B cell (primary cell): ENCODE measurements around the gene CFAP20DC. TPM values are rescaled to one million over a fixed set of nuclear protein-coding genes. Genes with fewer than 3 reads are reported as not detected.

ENCODE experiments used
- ATAC-seq: fragments of 200-7000 bp; cut with Tn5 transposase; one replicate; pipeline ENCODE4 v1.10.0; 2021; ENCODE audit warnings: low read depth, mild to moderate bottlenecking, moderate number of reproducible peaks, moderate library complexity
- CTCF ChIA-PET: fragments of 350-600 bp; sonication (Branson Sonifier 250); formaldehyde crosslinking; loops from one replicate; lab custom pipeline; 2021; ENCODE audit warnings: antibody characterized with exemption, inconsistent platforms; lab: Charles Lee
- POLR2A ChIA-PET: fragments of 350-600 bp; sonication (Branson Sonifier 250); formaldehyde crosslinking; loops from one replicate; lab custom pipeline; 2021; ENCODE audit warnings: antibody characterized with exemption; lab: Charles Lee
- DNase-seq: peaks from one replicate; pipeline ENCODE4 v3.0.0; 2013
- H2AFZ ChIP-seq: 2 replicates; pipeline ENCODE4 v1.6.1; 2012; ENCODE audit warnings: mild to moderate bottlenecking, low read depth, low read length; ENCODE audit not compliant: insufficient read depth, poor library complexity, severe bottlenecking
- H3K27ac ChIP-seq, 2 donors: 1 replicate in 1 of 2; 2 replicates in 1 of 2; pipeline ENCODE4 v1.5.1; 2012 to 2013; ENCODE audit warnings: low read length in 2 of 2, mild to moderate bottlenecking in 2 of 2, moderate library complexity in 1 of 2
- H3K27me3 ChIP-seq, 4 experiments: fragments of 200-600 bp in 1 of 4; sonication (generic) in 1 of 4; replicated peaks in 1 of 4; 1 replicate in 2 of 4; 2 replicates in 2 of 4; pipeline versions ENCODE4 v1.6.1 to v1.7.0; 2013 to 2016; ENCODE audit warnings: low read length in 3 of 4, mild to moderate bottlenecking in 2 of 4, mixed read lengths in 1 of 4, moderate library complexity in 1 of 4; ENCODE audit not compliant: insufficient read depth in 4 of 4, control insufficient read depth in 3 of 4; ENCODE audit errors: control extremely low read depth in 1 of 4
- H3K36me3 ChIP-seq, 2 experiments: replicated peaks in 1 of 2; 1 replicate in 1 of 2; 2 replicates in 1 of 2; pipeline versions ENCODE4 v1.6.1 to v1.7.1; 2013; ENCODE audit warnings: low read length in 1 of 2; ENCODE audit not compliant: insufficient read depth in 2 of 2, control insufficient read depth in 1 of 2; ENCODE audit errors: control extremely low read depth in 1 of 2, extremely low read depth in 1 of 2
- H3K4me1 ChIP-seq, 2 donors: fragments of 200-600 bp in 1 of 2; sonication (generic) in 1 of 2; 1 replicate in 1 of 2; 2 replicates in 1 of 2; pipeline versions ENCODE4 v1.5.1 to v1.6.1; 2013 to 2017; ENCODE audit warnings: low read length in 2 of 2; ENCODE audit not compliant: control insufficient read depth in 2 of 2, insufficient read depth in 2 of 2
- H3K4me2 ChIP-seq: replicated peaks from 2 replicates; pipeline ENCODE3; 2012; ENCODE audit warnings: mild to moderate bottlenecking, low read depth, low read length; ENCODE audit not compliant: poor library complexity, severe bottlenecking
- H3K4me3 ChIP-seq, 5 experiments: fragments of 200-600 bp in 1 of 5; sonication (generic) in 1 of 5; 1 replicate in 3 of 5; 2 replicates in 2 of 5; pipeline versions ENCODE4 v1.5.1 to v1.7.0; 2011 to 2016; ENCODE audit warnings: low read length in 4 of 5, mild to moderate bottlenecking in 4 of 5, low read depth in 2 of 5, control low read depth in 1 of 5, moderate library complexity in 1 of 5; ENCODE audit not compliant: insufficient read depth in 1 of 5; ENCODE audit errors: control extremely low read depth in 1 of 5, extremely low read depth in 1 of 5
- H3K79me2 ChIP-seq: fragments of 200-600 bp; sonication (generic); one replicate; pipeline ENCODE4 v1.6.0; 2016; ENCODE audit warnings: low read length; ENCODE audit not compliant: control insufficient read depth, insufficient read depth
- H3K9ac ChIP-seq: fragments of 200-600 bp; sonication (generic); 2 replicates; pipeline ENCODE4 v1.6.1; 2017; ENCODE audit warnings: mild to moderate bottlenecking, low read length, moderate library complexity
- H3K9me3 ChIP-seq, 3 donors: one replicate each; pipeline versions ENCODE4 v1.6.1 to v1.7.1; 2013; ENCODE audit warnings: low read length in 2 of 3; ENCODE audit not compliant: control insufficient read depth in 2 of 3, insufficient read depth in 1 of 3; ENCODE audit errors: control extremely low read depth in 1 of 3
- H4K20me1 ChIP-seq: 2 replicates; pipeline ENCODE4 v1.6.0; 2012; ENCODE audit warnings: mild to moderate bottlenecking, low read length; ENCODE audit not compliant: insufficient read depth, control insufficient read depth, poor library complexity, severe bottlenecking
- H3K27ac Mint-ChIP-seq: one replicate; pipeline ENCODE4 v1.8.0; 2021; ENCODE audit warnings: mixed read lengths
- H3K27me3 Mint-ChIP-seq: one replicate; pipeline ENCODE4 v1.8.0; 2021; ENCODE audit warnings: mixed read lengths
- H3K4me1 Mint-ChIP-seq: one replicate; pipeline ENCODE4 v1.8.0; 2021; ENCODE audit warnings: mixed read lengths
- H3K4me3 Mint-ChIP-seq: one replicate; pipeline ENCODE4 v1.8.0; 2021; ENCODE audit warnings: mixed read lengths
- H3K9me3 Mint-ChIP-seq: one replicate; pipeline ENCODE4 v1.8.0; 2022; ENCODE audit warnings: mixed read lengths; ENCODE audit not compliant: insufficient read depth
- EZH2 ChIP-seq: IDR thresholded peaks from 2 replicates; pipeline ENCODE4 v1.6.1; 2012; ENCODE audit warnings: borderline replicate concordance, low read depth, mild to moderate bottlenecking, moderate library complexity, low read length; ENCODE audit not compliant: insufficient read depth, poor library complexity, severe bottlenecking
- WGBS: methylation state at CpG from one replicate; pipeline ENCODE4 v1.1.5; 2013; ENCODE audit warnings: missing lambda C conversion rate; ENCODE audit not compliant: insufficient coverage; 5-methylcytosine and 5-hydroxymethylcytosine counted together
- intact Hi-C: fragments of 100-400 bp; cut with micrococcal nuclease; formaldehyde crosslinking; loops from one replicate; pipeline ENCODE4 v1.10.0; 2022
- polyA plus RNA-seq: library from polyadenylated mRNA; depleted of rRNA; stranded (reverse); fragments of >200 nt; gene quantifications from 2 replicates; pipeline ENCODE4 v1.2.3, GENCODE V29; 2012
- total RNA-seq, 2 donors: library from RNA; stranded (reverse); fragments of 120-200 nt in 1 of 2; gene quantifications; 1 replicate in 1 of 2; 2 replicates in 1 of 2; pipeline versions ENCODE4 v1.2.3 to v1.2.4, GENCODE V29; 2013 to 2022
- TF ChIP-seq, protein P1 (sequence below): fragments of 200-600 bp; IDR thresholded peaks from one replicate; pipeline ENCODE4 v1.8.0; 2022; ENCODE audit warnings: antibody characterized with exemption, mild to moderate bottlenecking

The CFAP20DC gene
- total and polyA plus RNA-seq, 2 donors (not counting 1 experiment from before 2014, with no cell fraction given), result 0.27 to 1.2 TPM

GRCh38 chr3:58746758-58747157 lies 303.1 kb downstream of the CFAP20DC start:
- no peak overlapping the region for H3K4me3 ChIP-seq
- Mint-ChIP-seq H3K9me3 (no peaks in the 10 kb centered on the region), H3K4me1 (peaks cover under 1% of the 10 kb centered on the region), H3K27ac (no peak overlapping the region), H3K27me3 (no peaks in the 10 kb centered on the region), H3K4me3 (no peak overlapping the region)
- no peak overlapping the region for H3K4me2 ChIP-seq
- H3K9me3 ChIP-seq, result no peaks in the 10 kb centered on the region
- ATAC-seq (no peak), DNase-seq (no peak)
- TF ChIP-seq, protein P1, sequence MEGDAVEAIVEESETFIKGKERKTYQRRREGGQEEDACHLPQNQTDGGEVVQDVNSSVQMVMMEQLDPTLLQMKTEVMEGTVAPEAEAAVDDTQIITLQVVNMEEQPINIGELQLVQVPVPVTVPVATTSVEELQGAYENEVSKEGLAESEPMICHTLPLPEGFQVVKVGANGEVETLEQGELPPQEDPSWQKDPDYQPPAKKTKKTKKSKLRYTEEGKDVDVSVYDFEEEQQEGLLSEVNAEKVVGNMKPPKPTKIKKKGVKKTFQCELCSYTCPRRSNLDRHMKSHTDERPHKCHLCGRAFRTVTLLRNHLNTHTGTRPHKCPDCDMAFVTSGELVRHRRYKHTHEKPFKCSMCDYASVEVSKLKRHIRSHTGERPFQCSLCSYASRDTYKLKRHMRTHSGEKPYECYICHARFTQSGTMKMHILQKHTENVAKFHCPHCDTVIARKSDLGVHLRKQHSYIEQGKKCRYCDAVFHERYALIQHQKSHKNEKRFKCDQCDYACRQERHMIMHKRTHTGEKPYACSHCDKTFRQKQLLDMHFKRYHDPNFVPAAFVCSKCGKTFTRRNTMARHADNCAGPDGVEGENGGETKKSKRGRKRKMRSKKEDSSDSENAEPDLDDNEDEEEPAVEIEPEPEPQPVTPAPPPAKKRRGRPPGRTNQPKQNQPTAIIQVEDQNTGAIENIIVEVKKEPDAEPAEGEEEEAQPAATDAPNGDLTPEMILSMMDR, result no peak
- TF ChIP-seq EZH2, result no peak
- no peak overlapping the region for H3K9ac ChIP-seq
- intact Hi-C loops, result no loop called here
- H3K27me3 ChIP-seq, result no peaks in the 10 kb centered on the region
- H3K79me2 ChIP-seq, result no peaks in the 10 kb centered on the region
- ChIA-PET POLR2A (no interaction called here), CTCF (no interaction called here)
- no peaks in the 10 kb centered on the region for H3K4me1 ChIP-seq
- H2AFZ ChIP-seq, result no peak overlapping the region
- WGBS, result no CpG with 5 or more reads among the region's 3 CpGs
- H4K20me1 ChIP-seq, result no peaks in the 10 kb centered on the region
- no peak overlapping the region for H3K27ac ChIP-seq
- no peaks in the 10 kb centered on the region for H3K36me3 ChIP-seq

- intact Hi-C loops, result no loop called here
- Mint-ChIP-seq H3K9me3 (no peaks in the 10 kb centered on the region), H3K4me3 (no peak overlapping the region), H3K27me3 (peaks cover 3% of the 10 kb centered on the region), H3K4me1 (no peaks in the 10 kb centered on the region), H3K27ac (no peak overlapping the region)
- no peak overlapping the region for H3K4me2 ChIP-seq
- no peak overlapping the region for H3K9ac ChIP-seq
- no peak overlapping the region for H3K4me3 ChIP-seq
- ChIA-PET CTCF (no interaction called here), POLR2A (no interaction called here)
- DNase-seq, result no peak
- no peaks in the 10 kb centered on the region for H3K4me1 ChIP-seq
- H3K36me3 ChIP-seq, result no peaks in the 10 kb centered on the region
- H3K79me2 ChIP-seq, result no peaks in the 10 kb centered on the region
- H3K9me3 ChIP-seq, result no peaks in the 10 kb centered on the region
- no peak for ATAC-seq
- H2AFZ ChIP-seq, result no peak overlapping the region
- H3K27ac ChIP-seq, result no peak overlapping the region
- no CpG with 5 or more reads among the region's 1 CpG for WGBS
- H3K27me3 ChIP-seq, result no peaks in the 10 kb centered on the region
- no peaks in the 10 kb centered on the region for H4K20me1 ChIP-seq
- TF ChIP-seq EZH2, result no peak
- TF ChIP-seq, protein P1, result no peak
These were observed 306.5 kb downstream of the CFAP20DC start for GRCh38 chr3:58743296-58743695.
